ENCODE results near the gene NR5A1.

NR5A1 gene

DNA sequence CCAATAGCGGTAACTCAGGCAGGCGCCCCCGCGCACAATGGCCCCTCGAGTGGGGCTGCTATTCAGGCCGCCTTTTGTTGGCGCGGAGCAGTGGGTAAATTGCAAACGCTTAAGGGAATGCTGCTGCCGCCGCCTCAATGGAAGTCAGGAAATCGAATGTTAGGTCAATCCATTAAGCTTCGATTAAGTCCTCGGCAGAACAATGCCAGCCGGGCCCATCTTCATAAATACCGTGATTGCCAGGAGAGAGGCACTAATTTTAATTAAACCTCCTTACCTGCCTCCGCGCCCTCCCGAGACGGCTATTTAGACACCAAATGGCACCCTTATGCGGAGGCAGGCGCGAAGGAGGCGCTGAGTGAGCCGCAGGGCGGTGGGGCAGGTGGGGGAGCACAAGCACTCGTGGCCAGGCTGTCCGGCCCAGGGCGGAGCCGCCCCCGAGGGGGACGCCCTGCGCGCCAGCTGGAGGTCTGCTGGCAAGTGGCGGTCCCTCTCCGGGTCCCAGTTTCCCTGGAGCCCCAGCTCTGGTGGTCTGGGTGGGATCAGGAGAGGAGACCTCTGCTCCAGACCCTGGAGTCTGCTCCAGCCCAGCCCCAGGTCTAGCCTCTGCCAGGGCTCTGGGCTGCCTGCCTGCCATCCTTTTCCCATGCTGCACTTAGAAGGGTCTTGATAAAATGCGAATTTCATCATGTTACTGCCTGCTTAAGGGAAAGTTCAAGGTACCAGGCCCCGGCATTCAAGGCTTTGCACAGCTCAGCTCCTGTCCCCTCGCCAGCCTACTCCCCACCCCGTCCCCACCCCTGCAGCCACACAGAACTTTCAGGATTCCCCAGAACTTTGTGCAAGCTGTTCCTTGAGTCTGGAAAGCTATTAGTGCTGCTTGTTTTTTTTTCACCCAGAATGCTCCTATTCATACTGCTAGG lies 19.7 kb downstream of the NR5A1 start:
- TF ChIP-seq ZFX (IDR thresholded peaks at IDR 0.05): no peak
- TF ChIP-seq, protein P1, sequence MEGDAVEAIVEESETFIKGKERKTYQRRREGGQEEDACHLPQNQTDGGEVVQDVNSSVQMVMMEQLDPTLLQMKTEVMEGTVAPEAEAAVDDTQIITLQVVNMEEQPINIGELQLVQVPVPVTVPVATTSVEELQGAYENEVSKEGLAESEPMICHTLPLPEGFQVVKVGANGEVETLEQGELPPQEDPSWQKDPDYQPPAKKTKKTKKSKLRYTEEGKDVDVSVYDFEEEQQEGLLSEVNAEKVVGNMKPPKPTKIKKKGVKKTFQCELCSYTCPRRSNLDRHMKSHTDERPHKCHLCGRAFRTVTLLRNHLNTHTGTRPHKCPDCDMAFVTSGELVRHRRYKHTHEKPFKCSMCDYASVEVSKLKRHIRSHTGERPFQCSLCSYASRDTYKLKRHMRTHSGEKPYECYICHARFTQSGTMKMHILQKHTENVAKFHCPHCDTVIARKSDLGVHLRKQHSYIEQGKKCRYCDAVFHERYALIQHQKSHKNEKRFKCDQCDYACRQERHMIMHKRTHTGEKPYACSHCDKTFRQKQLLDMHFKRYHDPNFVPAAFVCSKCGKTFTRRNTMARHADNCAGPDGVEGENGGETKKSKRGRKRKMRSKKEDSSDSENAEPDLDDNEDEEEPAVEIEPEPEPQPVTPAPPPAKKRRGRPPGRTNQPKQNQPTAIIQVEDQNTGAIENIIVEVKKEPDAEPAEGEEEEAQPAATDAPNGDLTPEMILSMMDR (conservative IDR thresholded peaks at IDR 0.05): no peak
- no peak overlapping the region for H3K27ac ChIP-seq

DNA sequence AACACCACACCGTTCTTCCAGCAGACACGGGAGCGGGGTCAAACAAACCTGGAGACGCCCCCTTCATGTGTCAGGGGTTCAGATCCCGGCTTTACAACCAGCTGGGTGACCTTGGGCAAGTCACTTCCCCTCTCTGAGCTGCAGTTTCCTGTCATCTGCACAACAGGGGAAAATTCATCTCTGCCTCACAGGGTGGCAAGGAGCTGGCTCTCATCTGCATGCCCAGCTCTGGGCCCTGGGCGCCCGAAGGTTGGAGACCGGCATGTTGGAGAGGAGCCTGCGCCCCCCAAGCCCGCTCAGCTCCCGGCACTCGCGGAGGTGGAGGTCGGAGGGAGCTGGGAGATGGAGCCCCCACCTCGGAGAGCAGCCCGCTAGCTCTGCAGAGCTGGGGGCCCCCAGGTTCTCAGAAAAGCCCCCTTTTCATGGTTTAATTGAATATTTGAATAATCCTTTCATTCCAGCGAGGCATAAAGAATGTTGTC lies 20.4 kb downstream of the NR5A1 start:
- no peak overlapping the region for H3K27ac ChIP-seq
- TF ChIP-seq ZFX (IDR thresholded peaks at IDR 0.05): no peak
- TF ChIP-seq, protein P1 (conservative IDR thresholded peaks at IDR 0.05): no peak

DNA sequence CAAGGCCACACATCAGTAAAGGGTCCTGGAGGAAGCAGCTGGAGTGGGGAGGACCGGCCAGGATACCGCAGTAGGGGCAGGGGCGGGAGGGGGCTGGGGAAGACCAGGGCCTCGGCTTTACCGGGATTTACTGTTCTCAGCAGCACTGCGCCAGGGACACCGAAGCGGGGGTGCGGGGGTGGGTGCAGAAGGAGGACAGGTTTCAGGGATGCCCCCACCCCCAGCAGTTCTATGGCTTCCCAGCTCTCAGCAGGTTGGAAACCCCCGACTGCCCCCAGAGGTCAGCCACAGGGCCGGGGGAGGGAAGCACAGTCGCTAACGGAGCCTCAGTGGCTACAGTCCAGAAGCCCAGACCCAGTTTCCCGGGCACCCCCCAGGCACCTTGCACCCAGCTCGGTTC lies 21.3 kb downstream of the NR5A1 start:
- H3K27ac ChIP-seq: no peak overlapping the region
- TF ChIP-seq, protein P1 (conservative IDR thresholded peaks at IDR 0.05): no peak
- TF ChIP-seq ZFX (IDR thresholded peaks at IDR 0.05): no peak

DNA sequence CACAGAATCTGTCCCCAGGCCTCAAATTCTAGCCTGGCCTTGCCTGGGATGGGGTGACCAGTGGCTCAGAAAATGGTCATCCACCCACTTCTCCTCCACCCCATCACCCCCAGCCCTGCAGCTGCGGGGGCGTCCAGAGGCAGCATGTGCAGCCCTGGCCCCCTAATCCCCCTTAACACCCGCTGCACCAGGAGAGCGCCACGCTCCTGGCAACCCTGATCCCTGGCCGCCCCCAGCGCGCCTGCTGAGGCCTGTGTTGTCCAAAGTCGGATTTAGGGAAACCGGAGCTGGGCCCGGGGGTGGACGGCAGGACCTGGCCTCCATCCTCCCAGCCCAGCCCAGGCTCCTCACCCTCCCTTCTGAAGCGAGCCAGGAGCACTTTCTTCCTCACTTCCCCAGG lies 22.0 kb downstream of the NR5A1 start:
- H3K27ac ChIP-seq: no peak overlapping the region
- no peak for TF ChIP-seq ZFX (IDR thresholded peaks at IDR 0.05)
- TF ChIP-seq, protein P1 (conservative IDR thresholded peaks at IDR 0.05): no peak

DNA sequence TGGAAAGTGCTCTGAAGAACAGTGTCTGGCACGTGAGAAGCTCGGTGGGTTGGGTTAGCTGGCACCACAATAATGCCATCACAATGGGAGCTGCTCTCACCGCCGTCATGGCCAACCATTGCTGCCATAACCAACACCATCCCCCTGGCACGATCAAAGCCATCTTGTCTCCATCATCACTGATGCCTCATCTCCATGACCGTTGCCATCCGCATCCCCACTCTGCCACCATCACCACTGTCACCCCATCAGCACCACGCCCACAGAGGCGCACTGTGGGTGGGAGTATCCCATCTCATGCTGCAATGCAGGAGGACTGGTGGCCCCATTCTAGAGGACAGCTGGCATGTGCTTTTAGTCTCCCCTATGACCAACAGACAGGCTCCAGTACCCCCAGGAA lies 23.7 kb downstream of the NR5A1 start:
- H3K27ac ChIP-seq: no peak overlapping the region

DNA sequence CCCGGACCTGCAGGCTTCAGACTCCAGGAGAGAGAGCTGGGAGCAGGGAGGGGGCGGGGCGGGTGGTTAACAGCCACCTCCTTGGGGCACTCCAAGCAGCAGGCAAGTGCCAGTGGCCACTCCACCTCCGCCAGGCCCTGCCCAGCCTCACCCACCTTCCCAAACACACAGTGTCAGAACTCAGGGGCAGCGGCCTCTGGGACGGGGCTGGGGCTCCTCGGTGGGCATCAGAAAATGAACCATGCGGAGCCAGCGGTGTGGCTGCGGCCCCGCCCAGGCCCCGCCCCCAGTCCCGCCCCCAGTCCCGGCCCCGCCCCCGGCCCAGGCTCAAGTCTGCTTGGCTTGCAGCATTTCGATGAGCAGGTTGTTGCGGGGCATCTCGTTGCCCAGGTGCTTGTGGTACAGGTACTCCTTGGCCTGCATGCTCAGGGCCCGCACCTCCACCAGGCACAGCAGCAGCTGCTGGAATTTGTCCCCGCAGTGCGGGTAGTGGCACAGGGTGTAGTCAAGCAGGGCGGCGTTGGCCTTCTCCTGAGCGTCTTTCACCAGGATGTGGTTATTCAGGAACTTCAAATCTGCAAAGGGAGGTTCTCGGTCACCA lies 24.7 kb downstream of the NR5A1 start:
- TF ChIP-seq, protein P1 (conservative IDR thresholded peaks at IDR 0.05): no peak
- no peak for TF ChIP-seq ZFX (IDR thresholded peaks at IDR 0.05)
- H3K27ac ChIP-seq: no peak overlapping the region

More for the DNA sequence above, 23.7 kb downstream of the NR5A1 start:
- TF ChIP-seq, protein P1 (conservative IDR thresholded peaks at IDR 0.05): no peak
- TF ChIP-seq ZFX (IDR thresholded peaks at IDR 0.05): no peak

DNA sequence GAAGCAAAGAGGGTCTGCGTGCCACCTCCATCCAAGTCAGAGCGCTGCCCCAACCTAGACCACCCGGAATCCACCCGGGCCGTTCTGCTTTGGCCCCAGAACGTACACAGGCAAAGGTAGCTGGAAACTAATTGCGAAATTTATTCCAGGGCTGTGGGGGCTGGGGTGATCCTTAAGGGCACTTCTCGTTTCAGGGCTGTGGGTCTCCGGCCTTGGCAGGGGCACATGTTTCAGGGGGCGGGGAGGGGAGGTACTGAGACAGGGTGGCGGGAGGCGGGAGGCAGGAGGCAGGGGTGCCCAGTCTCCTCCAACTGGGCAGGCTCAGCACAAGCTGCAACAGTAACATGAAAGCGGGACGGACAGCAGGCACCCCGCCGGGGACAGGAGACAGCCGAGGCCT lies 26.1 kb downstream of the NR5A1 start:
- no peak overlapping the region for H3K27ac ChIP-seq
- TF ChIP-seq, protein P1 (conservative IDR thresholded peaks at IDR 0.05): no peak
- TF ChIP-seq ZFX (IDR thresholded peaks at IDR 0.05): no peak
